HCT116 (cell line): Measurements from ENCODE around the gene FAM131C.
"Not testable (repeated sequence)": the region's sequence is repeated elsewhere in the genome, so short reads cannot be mapped to it uniquely, and the experiment has no call there.

Experiments used
- EZH2phosphoT487 ChIP-seq: fragments of 200-600 bp; IDR thresholded peaks from 2 replicates; pipeline ENCODE4 v1.6.1; 2018; ENCODE audit warnings: antibody characterized with exemption, borderline replicate concordance
- POLR2A ChIP-seq: IDR thresholded peaks from 2 replicates; pipeline ENCODE4 v1.7.0; 2011; ENCODE audit warnings: borderline replicate concordance; ENCODE audit not compliant: insufficient read depth, insufficient read length; ENCODE audit errors: extremely low read depth
- RAD21 ChIP-seq: IDR thresholded peaks from 2 replicates; pipeline ENCODE4 v1.6.1; 2012; ENCODE audit warnings: low read depth, mild to moderate bottlenecking
- SRF ChIP-seq: IDR thresholded peaks from 2 replicates; pipeline ENCODE4 v1.6.1; 2012; ENCODE audit warnings: low read depth
- TCF7L2 ChIP-seq: IDR thresholded peaks from 2 replicates; pipeline ENCODE4 v1.7.0; 2011; ENCODE audit warnings: borderline replicate concordance, inconsistent platforms; ENCODE audit not compliant: insufficient read depth, insufficient read length; ENCODE audit errors: extremely low read depth
- YY1 ChIP-seq: IDR thresholded peaks from 2 replicates; pipeline ENCODE4 v1.6.1; 2011; ENCODE audit warnings: low read length, low read depth, moderate library complexity, mild to moderate bottlenecking; ENCODE audit not compliant: insufficient replicate concordance; ENCODE audit errors: extremely low read depth
- TF ChIP-seq, protein P1 (sequence below), 3 experiments: fragments of 200-600 bp in 1 of 3; sonication (generic) in 1 of 3; IDR thresholded peaks in 2 of 3; conservative IDR thresholded peaks in 1 of 3; 2 replicates each; pipeline ENCODE4 v1.5.1; 2012 to 2017; ENCODE audit warnings: low read depth in 2 of 3, low read length in 2 of 3, antibody characterized with exemption in 1 of 3, borderline replicate concordance in 1 of 3, control low read depth in 1 of 3, mild to moderate bottlenecking in 1 of 3, mixed read lengths in 1 of 3, mixed run types in 1 of 3, moderate library complexity in 1 of 3; ENCODE audit not compliant: insufficient read depth in 1 of 3
- TF ChIP-seq, protein P2 (sequence below): IDR thresholded peaks from 2 replicates; pipeline ENCODE4 v1.6.1; 2012; ENCODE audit warnings: low read depth

DNA sequence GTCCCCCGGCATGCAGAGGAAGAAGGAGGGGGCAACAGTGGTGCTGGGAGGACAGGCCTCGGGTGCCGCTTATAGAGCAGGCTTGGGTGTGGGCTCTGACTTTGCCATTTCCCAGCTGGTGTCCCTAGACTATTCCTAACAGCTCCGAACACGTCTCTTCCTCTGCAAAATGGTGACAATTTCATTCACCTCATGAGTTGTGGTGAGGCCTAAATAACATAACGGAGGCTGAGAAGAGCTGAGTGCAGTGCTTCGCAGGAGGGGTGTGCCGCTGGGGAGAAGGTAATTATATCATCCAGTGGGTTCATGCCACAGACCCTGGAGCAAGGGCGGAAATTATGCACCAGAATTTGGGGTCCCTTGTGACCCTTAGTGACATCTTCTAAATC, 10.8 kb downstream of the FAM131C start:
- TF ChIP-seq, protein P1, sequence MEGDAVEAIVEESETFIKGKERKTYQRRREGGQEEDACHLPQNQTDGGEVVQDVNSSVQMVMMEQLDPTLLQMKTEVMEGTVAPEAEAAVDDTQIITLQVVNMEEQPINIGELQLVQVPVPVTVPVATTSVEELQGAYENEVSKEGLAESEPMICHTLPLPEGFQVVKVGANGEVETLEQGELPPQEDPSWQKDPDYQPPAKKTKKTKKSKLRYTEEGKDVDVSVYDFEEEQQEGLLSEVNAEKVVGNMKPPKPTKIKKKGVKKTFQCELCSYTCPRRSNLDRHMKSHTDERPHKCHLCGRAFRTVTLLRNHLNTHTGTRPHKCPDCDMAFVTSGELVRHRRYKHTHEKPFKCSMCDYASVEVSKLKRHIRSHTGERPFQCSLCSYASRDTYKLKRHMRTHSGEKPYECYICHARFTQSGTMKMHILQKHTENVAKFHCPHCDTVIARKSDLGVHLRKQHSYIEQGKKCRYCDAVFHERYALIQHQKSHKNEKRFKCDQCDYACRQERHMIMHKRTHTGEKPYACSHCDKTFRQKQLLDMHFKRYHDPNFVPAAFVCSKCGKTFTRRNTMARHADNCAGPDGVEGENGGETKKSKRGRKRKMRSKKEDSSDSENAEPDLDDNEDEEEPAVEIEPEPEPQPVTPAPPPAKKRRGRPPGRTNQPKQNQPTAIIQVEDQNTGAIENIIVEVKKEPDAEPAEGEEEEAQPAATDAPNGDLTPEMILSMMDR (IDR thresholded peaks at IDR 0.05 in 2 of 3, conservative IDR thresholded peaks at IDR 0.05 in 1 of 3; ENCODE audit: borderline replicate concordance in 1 of 3, insufficient read depth in 1 of 3, low read depth in 2 of 3, low read length in 2 of 3), result not testable (repeated sequence)
- TF ChIP-seq EZH2phosphoT487, POLR2A, RAD21, YY1, TCF7L2, SRF: not testable (repeated sequence)
- TF ChIP-seq, protein P2, sequence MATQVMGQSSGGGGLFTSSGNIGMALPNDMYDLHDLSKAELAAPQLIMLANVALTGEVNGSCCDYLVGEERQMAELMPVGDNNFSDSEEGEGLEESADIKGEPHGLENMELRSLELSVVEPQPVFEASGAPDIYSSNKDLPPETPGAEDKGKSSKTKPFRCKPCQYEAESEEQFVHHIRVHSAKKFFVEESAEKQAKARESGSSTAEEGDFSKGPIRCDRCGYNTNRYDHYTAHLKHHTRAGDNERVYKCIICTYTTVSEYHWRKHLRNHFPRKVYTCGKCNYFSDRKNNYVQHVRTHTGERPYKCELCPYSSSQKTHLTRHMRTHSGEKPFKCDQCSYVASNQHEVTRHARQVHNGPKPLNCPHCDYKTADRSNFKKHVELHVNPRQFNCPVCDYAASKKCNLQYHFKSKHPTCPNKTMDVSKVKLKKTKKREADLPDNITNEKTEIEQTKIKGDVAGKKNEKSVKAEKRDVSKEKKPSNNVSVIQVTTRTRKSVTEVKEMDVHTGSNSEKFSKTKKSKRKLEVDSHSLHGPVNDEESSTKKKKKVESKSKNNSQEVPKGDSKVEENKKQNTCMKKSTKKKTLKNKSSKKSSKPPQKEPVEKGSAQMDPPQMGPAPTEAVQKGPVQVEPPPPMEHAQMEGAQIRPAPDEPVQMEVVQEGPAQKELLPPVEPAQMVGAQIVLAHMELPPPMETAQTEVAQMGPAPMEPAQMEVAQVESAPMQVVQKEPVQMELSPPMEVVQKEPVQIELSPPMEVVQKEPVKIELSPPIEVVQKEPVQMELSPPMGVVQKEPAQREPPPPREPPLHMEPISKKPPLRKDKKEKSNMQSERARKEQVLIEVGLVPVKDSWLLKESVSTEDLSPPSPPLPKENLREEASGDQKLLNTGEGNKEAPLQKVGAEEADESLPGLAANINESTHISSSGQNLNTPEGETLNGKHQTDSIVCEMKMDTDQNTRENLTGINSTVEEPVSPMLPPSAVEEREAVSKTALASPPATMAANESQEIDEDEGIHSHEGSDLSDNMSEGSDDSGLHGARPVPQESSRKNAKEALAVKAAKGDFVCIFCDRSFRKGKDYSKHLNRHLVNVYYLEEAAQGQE, result not testable (repeated sequence)
